Lower leg skin (tissue), 4 donors: ENCODE results near the gene FOXC2. TPM values are rescaled to one million over a fixed set of nuclear protein-coding genes. Genes with fewer than 3 reads are reported as not detected.

ENCODE experiments used
- DNase-seq, 2 donors: peaks; one replicate each; pipeline ENCODE4 v3.0.0-alpha.2; 2019; ENCODE audit warnings: low spot score in 2 of 2
- H3K4me3 ChIP-seq: fragments of 200-600 bp; sonication (generic); 2 replicates; pipeline ENCODE4 v1.5.1; 2017; ENCODE audit warnings: mild to moderate bottlenecking, low read depth; ENCODE audit not compliant: poor library complexity, severe bottlenecking
- CTCF ChIP-seq, 3 donors: fragments of 450-650 bp; IDR thresholded peaks; one replicate each; pipeline ENCODE4 v1.5.1; 2016; ENCODE audit warnings: antibody characterized with exemption in 3 of 3, mild to moderate bottlenecking in 3 of 3, moderate library complexity in 2 of 3
- POLR2A ChIP-seq, 2 donors: fragments of 450-650 bp; IDR thresholded peaks; one replicate each; pipeline ENCODE4 v1.6.1; 2016 to 2017; ENCODE audit warnings: antibody characterized with exemption in 2 of 2, mild to moderate bottlenecking in 1 of 2, moderate library complexity in 1 of 2
- WGBS, 2 donors: methylation state at CpG; one replicate each; pipeline ENCODE4 v1.1.5; 2018; 5-methylcytosine and 5-hydroxymethylcytosine counted together
- intact Hi-C: fragments of 100-400 bp; cut with DNase I; formaldehyde crosslinking; loops from one replicate; pipeline ENCODE4 v1.15.0; 2023; ENCODE audit warnings: low total_unique reads
- total RNA-seq, 4 donors: library from RNA; depleted of rRNA; stranded (reverse); fragments of >200 nt; gene quantifications; one replicate each; pipeline ENCODE4 v1.1.0, GENCODE V29; 2016

Gene FOXC2
- total RNA-seq, 4 donors from 2014 or later = 0.16 to 0.32 (median 0.17) TPM; not detected in 1

- TF ChIP-seq CTCF (IDR thresholded peaks at IDR 0.05) = no peak
- TF ChIP-seq POLR2A (IDR thresholded peaks at IDR 0.05) = no peak
- no peak for DNase-seq
- H3K4me3 ChIP-seq = no peak overlapping the region
- intact Hi-C loops = no loop called here
- 96 to 98% methylated on average over 11 of the region's 11 CpGs for WGBS, 2 donors
Observed at GRCh38 chr16:86547286-86547685, 19.3 kb upstream of the FOXC2 start.

DNA sequence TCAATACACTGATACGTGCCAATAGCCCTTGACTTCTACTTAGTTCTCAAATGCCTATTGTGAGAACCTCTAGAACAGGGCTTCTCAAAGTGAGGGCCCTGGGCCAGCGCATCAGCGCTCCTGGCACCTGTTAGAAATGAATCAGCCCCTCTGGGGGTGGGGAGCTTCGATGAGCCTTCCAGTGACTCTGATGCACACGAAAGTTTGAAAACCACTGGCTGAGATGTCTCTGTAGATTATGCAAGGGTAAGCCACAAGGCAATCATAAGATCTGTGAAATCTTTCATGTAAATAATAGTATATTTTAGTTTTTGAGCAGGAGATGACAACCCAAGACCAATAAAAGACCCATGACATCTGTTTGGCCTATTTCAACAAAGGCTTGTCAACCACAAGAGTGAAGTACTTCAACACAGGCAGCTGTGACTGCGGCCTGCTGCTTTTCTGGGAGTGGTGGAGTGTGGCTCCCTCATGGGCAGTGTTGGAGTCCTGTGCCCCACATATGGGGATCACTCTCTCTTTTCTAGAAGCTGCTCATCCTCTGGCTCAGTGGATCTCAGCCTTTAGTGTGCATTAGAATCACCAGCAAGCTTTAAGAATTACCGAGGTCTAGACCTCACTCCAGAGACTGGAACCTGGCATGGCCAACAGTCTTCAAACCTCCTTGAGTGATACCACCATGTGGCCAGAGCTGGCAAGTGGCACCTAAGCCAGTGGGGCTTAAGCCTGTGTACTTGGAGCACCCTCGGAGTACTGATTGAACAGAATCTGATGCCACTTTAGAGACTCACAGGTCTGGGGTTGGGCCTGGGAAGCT, 17.3 kb upstream of the FOXC2 start:
- H3K4me3 ChIP-seq = no peak overlapping the region
- WGBS, 2 donors = 77% methylated on average over 8 of the region's 8 CpGs
- no peak for TF ChIP-seq CTCF (IDR thresholded peaks at IDR 0.05)
- TF ChIP-seq POLR2A (IDR thresholded peaks at IDR 0.05) = no peak
- intact Hi-C loops = no loop called here
- no peak for DNase-seq

DNA sequence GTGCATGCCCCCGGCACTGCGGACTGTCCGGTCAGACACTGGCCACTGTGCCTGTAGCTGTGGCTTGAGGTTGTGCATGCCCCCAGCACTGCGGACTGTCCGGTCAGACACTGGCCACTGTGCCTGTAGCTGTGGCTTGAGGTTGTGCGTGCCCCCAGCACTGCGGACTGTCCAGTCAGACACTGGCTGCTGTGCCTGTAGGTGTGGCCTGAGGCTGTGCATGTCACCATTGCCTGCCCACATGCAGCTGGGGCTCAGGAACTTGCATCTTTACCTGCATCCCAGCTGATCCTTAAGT, 16.8 kb upstream of the FOXC2 start:
- WGBS, 2 donors = 89 to 100% methylated on average over 2 to 4 of the region's 7 CpGs
- TF ChIP-seq POLR2A (IDR thresholded peaks at IDR 0.05) = no peak
- intact Hi-C loops = no loop called here
- DNase-seq = no peak
- H3K4me3 ChIP-seq = no peak overlapping the region

DNA sequence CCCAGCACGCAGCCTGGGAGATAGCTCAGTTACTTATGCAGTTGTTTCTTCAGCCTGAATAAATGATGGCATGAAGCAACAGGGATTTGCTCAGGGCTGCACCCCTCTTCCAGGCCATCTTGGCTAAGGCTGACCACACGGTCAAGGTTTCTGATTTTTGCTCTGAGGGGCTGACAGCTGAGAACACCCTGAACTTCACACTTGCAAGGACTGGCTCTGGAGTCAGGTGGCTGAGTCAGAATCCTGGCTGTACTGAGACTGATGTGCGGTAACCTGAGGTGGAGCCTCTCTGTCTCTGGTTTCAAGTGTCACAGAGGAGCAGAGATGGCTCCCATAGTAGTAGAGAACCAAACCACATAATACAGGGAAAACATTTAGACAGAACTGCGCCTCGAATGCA, 16.3 kb upstream of the FOXC2 start:
- DNase-seq = no peak
- TF ChIP-seq POLR2A (IDR thresholded peaks at IDR 0.05) = no peak
- TF ChIP-seq CTCF (IDR thresholded peaks at IDR 0.05) = no peak
- WGBS, 2 donors = 89 to 93% methylated on average over 5 of the region's 5 CpGs
- intact Hi-C loops = no loop called here
- H3K4me3 ChIP-seq = no peak overlapping the region

DNA sequence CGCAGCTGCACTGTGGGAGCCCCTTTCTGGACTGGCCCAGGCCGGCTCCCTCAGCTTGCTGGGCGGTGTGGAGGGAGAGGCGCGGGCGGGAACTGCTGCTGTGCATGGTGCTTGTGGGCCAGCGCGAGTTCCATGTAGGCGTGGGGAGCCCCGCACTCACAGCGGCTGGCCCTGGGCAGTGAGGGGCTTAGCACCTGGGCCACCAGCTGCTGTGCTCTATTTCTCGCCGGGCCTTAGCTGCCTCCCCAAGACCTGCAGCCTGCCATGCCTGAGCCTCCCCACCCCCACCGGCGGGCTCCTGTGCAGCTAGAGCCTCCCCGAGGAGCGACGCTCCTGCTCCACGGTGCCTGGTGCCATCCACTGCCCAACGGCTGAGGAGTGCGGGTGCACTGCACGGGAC, 13.3 kb upstream of the FOXC2 start:
- TF ChIP-seq POLR2A (IDR thresholded peaks at IDR 0.05) = no peak
- no peak for TF ChIP-seq CTCF (IDR thresholded peaks at IDR 0.05)
- intact Hi-C loops = no loop called here
- no peak overlapping the region for H3K4me3 ChIP-seq
- no peak for DNase-seq
- 95 to 99% methylated on average over 13 to 16 of the region's 22 CpGs for WGBS, 2 donors

GRCh38 chr16:86554599-86554916, 12.1 kb upstream of the FOXC2 start:
- 4 to 5% methylated on average over 10 of the region's 10 CpGs for WGBS, 2 donors
- no peak for TF ChIP-seq CTCF (IDR thresholded peaks at IDR 0.05)
- no peak for TF ChIP-seq POLR2A (IDR thresholded peaks at IDR 0.05)
- DNase-seq = no peak
- H3K4me3 ChIP-seq = peak overlapping the region; percentile 84
- intact Hi-C loops = no loop called here
